ENCODE results near the gene GYPC.

DNA sequence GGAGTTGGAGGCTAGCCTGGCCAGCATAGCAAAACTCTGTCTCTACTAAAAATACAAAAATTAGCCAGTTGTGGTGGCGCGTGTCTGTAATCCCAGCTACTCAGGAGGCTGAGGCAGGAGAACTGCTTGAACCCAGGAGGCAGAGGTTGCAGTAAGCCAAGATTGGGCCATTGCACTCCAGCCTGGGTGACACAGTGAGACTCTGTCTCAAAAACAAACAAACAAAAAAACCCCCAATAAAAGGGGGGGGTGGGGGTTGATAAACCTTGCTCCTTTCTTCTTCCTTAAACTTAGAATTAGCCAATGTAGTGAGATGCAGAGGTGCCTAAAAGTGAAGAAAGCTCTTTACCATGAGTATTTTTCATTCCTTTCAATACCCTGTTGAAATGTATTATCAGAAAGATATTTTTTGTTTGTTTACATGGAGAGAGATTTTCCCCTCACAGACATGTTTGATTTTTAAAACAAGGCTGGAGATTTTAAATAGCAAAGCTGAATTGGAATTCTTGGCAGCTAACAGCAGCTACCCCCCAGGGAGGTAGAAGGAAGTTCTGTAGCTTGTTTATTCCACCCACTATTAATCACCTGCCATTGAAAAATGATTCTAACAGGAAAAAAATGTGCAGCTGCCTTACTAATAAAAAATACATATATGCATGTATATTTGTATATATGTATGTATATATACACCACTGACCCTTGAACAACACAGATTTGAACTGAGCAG is 48.6 kb downstream of the GYPC start:
- TF ChIP-seq EZH2 (IDR thresholded peaks at IDR 0.05; ENCODE audit: insufficient read depth, poor library complexity, severe bottlenecking) (no peak), EZH2phosphoT487 (IDR thresholded peaks at IDR 0.05; ENCODE audit: insufficient read depth, low read depth) (no peak)

All from GM23248 (cell line).